HG03354 (cell line): ENCODE results near the gene GPD1L.
"Not testable (repeated sequence)": the region's sequence is repeated elsewhere in the genome, so short reads cannot be mapped to it uniquely, and the experiment has no call there.

Experiments
- ATAC-seq: cut with Tn5 transposase; IDR thresholded peaks from one replicate; pipeline ENCODE4 v1.9.1; 2021; ENCODE audit warnings: mild to moderate bottlenecking; ENCODE audit not compliant: unreplicated experiment, poor library complexity, severe bottlenecking

The GPD1L gene

GRCh38 chr3:32106132-32106928 is at the start of gene GPD1L:
Gene GPD1L, plus strand, starts transcription at chr3:32106620. Its CDS starts 92 bp downstream, at chr3:32106712.
- ATAC-seq: peak; percentile 100

DNA sequence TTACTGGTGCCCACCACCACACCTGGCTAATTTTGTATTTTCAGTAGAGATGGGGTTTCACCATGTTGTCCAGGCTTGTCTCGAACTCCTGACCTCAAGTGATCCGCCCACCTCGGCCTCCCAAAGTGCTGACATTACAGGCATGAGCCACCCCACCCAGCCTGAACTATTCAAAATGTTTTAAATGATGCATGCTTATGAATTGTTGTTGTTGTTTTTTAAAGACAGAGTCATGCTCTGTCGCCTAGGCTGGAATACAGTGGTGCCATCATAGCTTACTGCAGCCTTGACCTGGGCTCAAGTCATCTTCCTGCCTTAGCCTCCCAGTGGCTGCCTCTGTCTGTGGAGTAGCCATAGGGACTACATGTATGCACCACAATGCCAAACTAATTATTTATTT is 48.0 kb upstream of the GPD1L start:
- ATAC-seq: not testable (repeated sequence)

DNA sequence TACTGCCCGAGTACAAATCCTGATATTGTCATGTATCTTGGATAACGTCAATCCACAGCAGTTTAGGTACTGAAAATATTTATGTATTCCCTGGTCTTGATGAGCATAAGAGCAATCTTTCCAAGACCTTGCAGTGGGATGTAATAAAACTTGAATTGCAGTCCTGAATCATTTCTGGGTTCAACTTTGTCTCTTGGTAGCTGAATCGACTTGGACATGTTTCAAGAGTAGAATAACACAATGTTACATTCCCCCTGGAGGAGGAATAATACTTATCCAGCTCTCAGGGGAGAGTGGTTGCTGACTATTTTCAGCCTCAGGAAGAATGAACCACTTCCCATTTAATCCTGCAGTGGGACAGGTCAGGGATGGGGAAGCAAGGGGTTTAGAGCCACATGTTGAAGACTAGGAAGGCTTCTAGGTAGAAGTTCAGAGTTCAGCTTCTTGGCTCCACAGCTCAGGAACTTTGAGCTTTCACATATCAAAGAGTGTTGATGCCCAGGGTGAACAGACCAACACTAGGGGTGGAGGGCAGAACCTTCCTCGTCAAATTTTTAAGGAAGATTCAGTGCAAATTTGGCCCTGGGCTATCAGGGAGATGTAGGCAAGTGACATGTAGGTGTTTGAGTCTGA is 43.4 kb upstream of the GPD1L start:
- ATAC-seq: no peak

DNA sequence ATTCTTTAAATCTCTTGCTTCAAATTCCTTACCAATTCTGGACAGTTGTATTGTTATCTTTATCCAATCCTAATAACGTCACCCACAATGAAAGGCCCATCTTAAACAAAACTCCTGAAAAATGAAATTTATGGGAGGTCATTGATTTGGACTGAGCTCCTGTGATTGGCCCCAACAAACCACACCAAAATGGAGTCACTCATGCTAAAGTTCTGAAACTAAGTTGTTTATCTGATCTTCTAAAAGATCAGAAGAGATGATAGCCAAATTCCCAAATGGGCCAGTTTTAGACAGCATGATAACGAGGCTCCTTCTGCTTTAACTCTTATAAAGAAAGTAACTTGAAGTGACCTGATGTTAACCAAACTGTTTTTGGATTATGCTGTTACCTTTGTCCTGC is 39.7 kb upstream of the GPD1L start:
- ATAC-seq: no peak

- not testable (repeated sequence) for ATAC-seq
Measured at GRCh38 chr3:32074194-32074593, 32.2 kb upstream of the GPD1L start.

DNA sequence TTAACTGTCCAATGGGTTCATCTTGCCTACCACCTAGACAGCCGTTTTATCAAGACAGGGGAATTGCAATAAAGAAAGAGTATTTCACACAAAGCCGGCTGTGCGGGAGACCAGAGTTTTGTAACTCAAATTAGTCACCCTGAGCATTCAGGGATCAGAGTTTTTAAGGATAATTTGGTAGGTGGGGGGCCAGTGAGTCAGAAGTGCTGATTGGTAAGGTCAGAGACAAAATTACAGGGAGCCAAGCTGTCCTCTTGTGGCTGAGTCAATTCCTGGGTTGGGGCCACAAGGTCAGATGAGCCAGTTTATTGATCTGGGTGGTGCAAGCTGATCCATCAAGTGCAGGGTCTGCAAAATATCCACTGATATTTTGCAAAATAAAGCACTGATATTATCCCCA is 29.9 kb upstream of the GPD1L start:
- no peak for ATAC-seq

- ATAC-seq: no peak
Measured at GRCh38 chr3:32077260-32078084, 28.9 kb upstream of the GPD1L start.

- no peak for ATAC-seq
Measured at GRCh38 chr3:32078085-32078634, 28.3 kb upstream of the GPD1L start.

GRCh38 chr3:32078864-32079263 is 27.6 kb upstream of the GPD1L start:
- no peak for ATAC-seq

GRCh38 chr3:32082721-32083120 is 23.7 kb upstream of the GPD1L start:
- ATAC-seq: no peak

GRCh38 chr3:32083702-32084270 is 22.6 kb upstream of the GPD1L start:
- ATAC-seq: no peak

GRCh38 chr3:32084870-32085269 is 21.6 kb upstream of the GPD1L start:
- no peak for ATAC-seq

- ATAC-seq: no peak
Measured at GRCh38 chr3:32086464-32086863, 20.0 kb upstream of the GPD1L start.

- ATAC-seq: no peak
Measured at GRCh38 chr3:32089476-32089875, 16.9 kb upstream of the GPD1L start.

DNA sequence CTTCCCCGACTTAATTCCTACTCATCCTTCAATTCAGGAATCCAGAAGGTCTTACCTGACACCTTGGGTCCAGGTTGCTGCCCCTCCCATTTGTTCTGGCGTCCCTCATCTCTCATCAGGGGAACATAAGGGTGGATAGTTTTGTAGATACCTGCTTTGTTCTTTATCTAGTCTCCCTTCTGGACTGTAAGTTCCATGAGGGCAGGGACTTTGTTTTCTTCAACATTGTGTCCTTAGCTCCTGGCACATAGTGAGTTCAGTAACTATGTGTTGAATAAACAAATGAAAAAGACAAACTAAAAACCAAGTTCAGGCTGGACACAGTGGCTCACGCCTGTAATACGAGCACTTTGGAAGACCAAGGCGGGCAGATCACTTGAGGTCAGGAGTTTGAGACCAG is 13.2 kb upstream of the GPD1L start:
- no peak for ATAC-seq

DNA sequence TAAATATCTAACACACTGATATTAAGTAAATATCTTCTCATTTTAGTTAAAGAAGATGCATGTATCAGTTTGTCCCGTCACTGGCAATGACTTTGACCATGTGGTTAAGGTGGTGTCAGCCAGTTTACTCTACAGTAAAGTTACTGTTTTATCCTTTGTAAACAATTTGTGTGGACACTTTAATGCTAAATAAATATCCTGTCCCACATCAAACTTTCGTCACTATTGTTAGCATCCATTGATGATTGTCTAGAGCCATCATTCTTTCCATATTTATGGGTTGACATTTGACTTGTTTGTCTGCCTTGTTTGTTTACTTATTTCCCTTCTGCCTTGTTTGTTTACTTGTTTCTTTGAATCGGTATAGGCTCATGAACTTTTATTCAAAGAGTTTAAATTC is 11.0 kb upstream of the GPD1L start:
- no peak for ATAC-seq

DNA sequence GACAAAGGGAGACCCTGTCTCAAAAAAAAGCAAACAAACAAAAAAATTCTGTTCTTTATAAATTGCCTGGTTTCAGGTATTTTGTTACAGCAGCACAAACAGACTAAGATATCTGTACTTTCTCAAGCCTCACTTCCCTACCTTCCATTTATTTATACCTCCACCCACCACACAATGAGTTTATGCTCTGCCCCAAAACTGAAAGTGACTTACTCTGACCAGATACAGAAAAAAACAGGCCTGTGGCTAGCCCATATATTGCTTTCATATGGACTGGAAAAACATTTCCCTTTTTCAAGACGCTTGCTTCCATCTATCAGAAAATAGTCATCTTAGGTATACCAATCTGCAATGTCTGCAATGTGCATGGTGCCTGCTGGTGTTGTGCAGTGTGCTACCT is 8.7 kb upstream of the GPD1L start:
- ATAC-seq: peak; percentile 53

DNA sequence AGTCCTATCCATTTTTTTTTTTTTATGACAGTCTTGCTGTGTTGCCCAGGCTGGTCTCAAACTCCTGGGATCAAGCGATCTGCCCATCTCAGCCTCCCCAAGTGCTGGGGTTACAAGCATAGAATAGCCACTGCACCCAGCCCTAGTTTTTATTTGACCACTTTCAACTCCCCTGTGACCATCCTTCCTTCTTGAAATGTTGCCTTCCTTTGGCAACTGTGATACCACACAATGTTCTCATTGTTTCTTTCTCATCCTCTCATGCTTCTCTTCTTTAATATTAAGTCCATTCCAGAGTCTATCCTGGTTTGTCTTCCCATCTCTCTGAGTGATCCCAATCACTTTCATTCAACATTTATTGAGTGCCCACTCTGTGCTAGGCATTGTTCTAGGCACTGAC is 7.9 kb upstream of the GPD1L start:
- no peak for ATAC-seq

- ATAC-seq: no peak
Measured at GRCh38 chr3:32100465-32100864, 6.0 kb upstream of the GPD1L start.

DNA sequence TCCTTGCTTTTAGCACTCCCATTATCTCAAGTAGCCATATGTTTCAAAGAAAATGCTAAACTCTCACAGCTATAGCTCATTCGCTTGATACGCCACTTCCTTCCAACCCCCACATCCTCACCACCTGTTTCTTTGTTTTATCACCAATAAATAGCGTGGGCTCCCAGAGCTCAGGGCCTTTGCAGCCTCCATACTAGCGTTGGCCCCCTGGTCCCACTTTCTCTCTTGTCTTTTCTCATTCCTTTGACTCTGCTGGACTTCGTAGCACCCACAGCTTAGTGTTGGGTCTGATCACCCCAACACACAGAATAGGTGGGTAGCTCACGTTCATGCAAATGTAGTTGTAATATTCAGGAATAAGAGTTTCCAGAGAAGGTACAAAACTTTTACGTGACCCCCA is 4.1 kb upstream of the GPD1L start:
- ATAC-seq: no peak
